ENCODE measurements around the gene GPR55.

Gene GPR55

GRCh38 chr2:230920167-230920566, 4.9 kb downstream of the GPR55 start:
- no peak overlapping the region for H3K27ac ChIP-seq
- no peak for TF ChIP-seq CTCF (IDR thresholded peaks at IDR 0.05)
- TF ChIP-seq ZFX (IDR thresholded peaks at IDR 0.05; ENCODE audit: borderline replicate concordance), result no peak

GRCh38 chr2:230919681-230920080, 5.4 kb downstream of the GPR55 start:
- no peak overlapping the region for H3K27ac ChIP-seq
- TF ChIP-seq CTCF (IDR thresholded peaks at IDR 0.05) (no peak), ZFX (IDR thresholded peaks at IDR 0.05; ENCODE audit: borderline replicate concordance) (no peak)

- TF ChIP-seq ZFX (IDR thresholded peaks at IDR 0.05; ENCODE audit: borderline replicate concordance), result no peak
- H3K27ac ChIP-seq, result no peak overlapping the region
Observed at GRCh38 chr2:230919240-230919639, 5.8 kb downstream of the GPR55 start.

GRCh38 chr2:230916218-230916617, 8.8 kb downstream of the GPR55 start:
- no peak overlapping the region for H3K27ac ChIP-seq
- TF ChIP-seq ZFX (IDR thresholded peaks at IDR 0.05; ENCODE audit: borderline replicate concordance) (no peak), CTCF (IDR thresholded peaks at IDR 0.05) (no peak)

GRCh38 chr2:230915319-230915718, 9.7 kb downstream of the GPR55 start:
- no peak overlapping the region for H3K27ac ChIP-seq
- TF ChIP-seq ZFX (IDR thresholded peaks at IDR 0.05; ENCODE audit: borderline replicate concordance), result no peak

- TF ChIP-seq ZFX (IDR thresholded peaks at IDR 0.05; ENCODE audit: borderline replicate concordance) (no peak), CTCF (IDR thresholded peaks at IDR 0.05) (no peak)
- H3K27ac ChIP-seq, result no peak overlapping the region
Observed at GRCh38 chr2:230914886-230915285, 10.2 kb downstream of the GPR55 start.

- no peak overlapping the region for H3K27ac ChIP-seq
- no peak for TF ChIP-seq ZFX (IDR thresholded peaks at IDR 0.05; ENCODE audit: borderline replicate concordance)
- TF ChIP-seq CTCF (IDR thresholded peaks at IDR 0.05), result peak; percentile 46
Observed at GRCh38 chr2:230913406-230914143, 11.5 kb downstream of the GPR55 start.

- no peak overlapping the region for H3K27ac ChIP-seq
- TF ChIP-seq CTCF (IDR thresholded peaks at IDR 0.05), result no peak
- no peak for TF ChIP-seq ZFX (IDR thresholded peaks at IDR 0.05; ENCODE audit: borderline replicate concordance)
Observed at GRCh38 chr2:230912724-230913123, 12.3 kb downstream of the GPR55 start.

Data from 22Rv1 (cell line).